Measurements from ENCODE around the gene GCAT.

- no peak for TF ChIP-seq CTCF (IDR thresholded peaks at IDR 0.05; ENCODE audit: low read length)
- TF ChIP-seq EZH2 (IDR thresholded peaks at IDR 0.05; ENCODE audit: borderline replicate concordance, low read length), result no peak
These were observed 1.1 kb upstream of the GCAT start for GRCh38 chr22:37806409-37807333.
